ENCODE data around the gene TUBA1C.

DNA sequence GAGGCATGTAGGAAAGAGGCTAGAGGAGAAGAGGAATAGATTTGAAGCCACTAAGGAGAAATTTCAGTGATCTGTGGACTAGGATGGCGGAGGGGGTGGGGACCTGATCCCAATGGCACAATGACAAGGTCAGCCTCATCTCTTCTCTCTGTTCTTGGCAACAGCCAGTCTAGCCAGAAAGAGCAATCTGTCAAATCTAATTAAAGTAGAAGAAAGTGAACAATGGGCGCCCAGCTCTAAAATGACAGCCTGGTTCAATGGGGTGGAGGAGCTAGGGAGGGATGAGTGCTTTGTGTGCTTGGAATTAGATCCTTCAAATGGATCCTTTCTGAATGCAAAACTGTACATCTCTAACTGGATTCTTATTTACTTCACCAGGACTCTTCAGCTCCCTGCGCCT lies 37.2 kb upstream of the TUBA1C start:
- TF ChIP-seq POLR2AphosphoS5 (IDR thresholded peaks at IDR 0.05), result peak; percentile 12
- no peak for TF ChIP-seq TAF1 (IDR thresholded peaks at IDR 0.05; ENCODE audit: low read depth)
- TF ChIP-seq, protein P1, sequence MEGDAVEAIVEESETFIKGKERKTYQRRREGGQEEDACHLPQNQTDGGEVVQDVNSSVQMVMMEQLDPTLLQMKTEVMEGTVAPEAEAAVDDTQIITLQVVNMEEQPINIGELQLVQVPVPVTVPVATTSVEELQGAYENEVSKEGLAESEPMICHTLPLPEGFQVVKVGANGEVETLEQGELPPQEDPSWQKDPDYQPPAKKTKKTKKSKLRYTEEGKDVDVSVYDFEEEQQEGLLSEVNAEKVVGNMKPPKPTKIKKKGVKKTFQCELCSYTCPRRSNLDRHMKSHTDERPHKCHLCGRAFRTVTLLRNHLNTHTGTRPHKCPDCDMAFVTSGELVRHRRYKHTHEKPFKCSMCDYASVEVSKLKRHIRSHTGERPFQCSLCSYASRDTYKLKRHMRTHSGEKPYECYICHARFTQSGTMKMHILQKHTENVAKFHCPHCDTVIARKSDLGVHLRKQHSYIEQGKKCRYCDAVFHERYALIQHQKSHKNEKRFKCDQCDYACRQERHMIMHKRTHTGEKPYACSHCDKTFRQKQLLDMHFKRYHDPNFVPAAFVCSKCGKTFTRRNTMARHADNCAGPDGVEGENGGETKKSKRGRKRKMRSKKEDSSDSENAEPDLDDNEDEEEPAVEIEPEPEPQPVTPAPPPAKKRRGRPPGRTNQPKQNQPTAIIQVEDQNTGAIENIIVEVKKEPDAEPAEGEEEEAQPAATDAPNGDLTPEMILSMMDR (IDR thresholded peaks at IDR 0.05; ENCODE audit: poor library complexity, severe bottlenecking), result no peak
- TF ChIP-seq EZH2 (IDR thresholded peaks at IDR 0.05; ENCODE audit: borderline replicate concordance, insufficient read depth, low read length, poor library complexity, severe bottlenecking), result no peak
- no peak for TF ChIP-seq SMC3 (conservative IDR thresholded peaks at IDR 0.05; ENCODE audit: poor library complexity)

Data from neural cell (in vitro differentiated cells).